Left lung (tissue), 10 donors: ENCODE measurements around the gene CDH3. TPM values are rescaled to one million over a fixed set of nuclear protein-coding genes. Genes with fewer than 3 reads are reported as not detected.

ENCODE experiments used
- ATAC-seq: fragments of 200-7000 bp; cut with Tn5 transposase; one replicate; pipeline ENCODE4 v1.9.1; 2020; ENCODE audit warnings: moderate library complexity
- DNase-seq, 4 donors: peaks; one replicate each; pipeline ENCODE4 v3.0.0-alpha.2; 2013 to 2020
- H3K27ac ChIP-seq, 2 donors: fragments of 200-600 bp; sonication (generic) in 1 of 2; one replicate each; pipeline versions ENCODE4 v1.5.0 to v1.8.0; 2020 to 2021
- H3K27me3 ChIP-seq, 2 donors: fragments of 200-600 bp; sonication (generic) in 1 of 2; one replicate each; pipeline versions ENCODE4 v1.5.0 to v1.8.0; 2020 to 2021
- H3K36me3 ChIP-seq, 2 donors: fragments of 200-600 bp; sonication (generic) in 1 of 2; one replicate each; pipeline versions ENCODE4 v1.5.0 to v1.8.0; 2020 to 2021
- H3K4me1 ChIP-seq, 2 donors: fragments of 200-600 bp; one replicate each; pipeline ENCODE4 v1.8.0; 2021
- H3K4me3 ChIP-seq, 2 donors: fragments of 200-600 bp; sonication (generic) in 1 of 2; one replicate each; pipeline versions ENCODE4 v1.5.0 to v1.8.0; 2020 to 2021; ENCODE audit warnings: mild to moderate bottlenecking in 1 of 2
- H3K9me3 ChIP-seq, 2 donors: fragments of 200-600 bp; sonication (generic) in 1 of 2; one replicate each; pipeline versions ENCODE4 v1.5.0 to v1.8.0; 2020 to 2021
- intact Hi-C, 2 donors: fragments of 100-400 bp; cut with DNase I; formaldehyde crosslinking; loops; one replicate each; pipeline versions ENCODE4 v1.11.2 to v1.14.2; 2022
- polyA plus RNA-seq, 6 donors: library from polyadenylated mRNA; unstranded; fragments of 120-200 nt; gene quantifications; one replicate each; pipeline ENCODE4 v1.2.1, GENCODE V29; 2013; ENCODE audit not compliant: insufficient read length in 6 of 6
- total RNA-seq, 2 donors: library from RNA; stranded (reverse); fragmentation: NEBNext Ultra II Directional; extraction: Animal tissue kit (Norgen Biotek cat#: 25700); gene quantifications; one replicate each; pipeline ENCODE4 v1.2.1, GENCODE V29; 2021
- TF ChIP-seq, protein P1 (sequence below), 2 donors: fragments of 200-600 bp; sonication (generic) in 1 of 2; IDR thresholded peaks; one replicate each; pipeline versions ENCODE4 v1.5.0 to v1.8.0; 2021; ENCODE audit warnings: antibody characterized with exemption in 2 of 2
- donor health status: DM: no; HTN: yes; CAD: no.
- donor health status: DM: no; HTN: no; CAD: no.

Gene CDH3
- total and polyA plus RNA-seq, 8 donors: 12.8 to 59.7 (median 47.6) TPM

DNA sequence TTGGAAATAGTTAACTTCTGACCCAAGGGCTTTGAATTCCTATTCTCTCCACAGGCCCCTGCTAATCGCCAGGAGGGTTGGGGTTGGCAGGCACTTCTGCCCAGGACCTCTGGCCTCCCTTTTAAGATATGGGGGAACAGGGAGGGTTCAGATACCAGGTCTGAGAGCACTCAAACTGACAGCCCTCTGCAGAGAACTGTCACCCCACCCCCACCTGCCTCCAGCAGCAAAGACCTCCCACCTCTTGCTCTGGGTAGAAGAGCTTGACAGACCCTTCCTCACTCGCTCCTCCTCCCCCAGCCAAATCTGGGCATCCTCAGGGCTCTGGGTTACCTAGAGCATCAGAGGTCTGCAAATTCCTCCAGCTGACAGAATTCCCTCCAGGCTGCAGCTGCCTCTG is 11.6 kb downstream of the CDH3 start:
- Histone ChIP-seq H3K27me3 (peaks cover 0 to 14% of the 10 kb centered on the region in 2 donors), H3K4me1 (peaks cover 0 to 7% of the 10 kb centered on the region in 2 donors), H3K9me3 (no peaks in the 10 kb centered on the region), H3K36me3 (no peaks in the 10 kb centered on the region), H3K27ac (no peak overlapping the region), H3K4me3 (no peak overlapping the region)
- ATAC-seq (no peak), DNase-seq (no peak)
- TF ChIP-seq, protein P1, sequence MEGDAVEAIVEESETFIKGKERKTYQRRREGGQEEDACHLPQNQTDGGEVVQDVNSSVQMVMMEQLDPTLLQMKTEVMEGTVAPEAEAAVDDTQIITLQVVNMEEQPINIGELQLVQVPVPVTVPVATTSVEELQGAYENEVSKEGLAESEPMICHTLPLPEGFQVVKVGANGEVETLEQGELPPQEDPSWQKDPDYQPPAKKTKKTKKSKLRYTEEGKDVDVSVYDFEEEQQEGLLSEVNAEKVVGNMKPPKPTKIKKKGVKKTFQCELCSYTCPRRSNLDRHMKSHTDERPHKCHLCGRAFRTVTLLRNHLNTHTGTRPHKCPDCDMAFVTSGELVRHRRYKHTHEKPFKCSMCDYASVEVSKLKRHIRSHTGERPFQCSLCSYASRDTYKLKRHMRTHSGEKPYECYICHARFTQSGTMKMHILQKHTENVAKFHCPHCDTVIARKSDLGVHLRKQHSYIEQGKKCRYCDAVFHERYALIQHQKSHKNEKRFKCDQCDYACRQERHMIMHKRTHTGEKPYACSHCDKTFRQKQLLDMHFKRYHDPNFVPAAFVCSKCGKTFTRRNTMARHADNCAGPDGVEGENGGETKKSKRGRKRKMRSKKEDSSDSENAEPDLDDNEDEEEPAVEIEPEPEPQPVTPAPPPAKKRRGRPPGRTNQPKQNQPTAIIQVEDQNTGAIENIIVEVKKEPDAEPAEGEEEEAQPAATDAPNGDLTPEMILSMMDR (IDR thresholded peaks at IDR 0.05): no peak
- intact Hi-C loops: no loop called here

DNA sequence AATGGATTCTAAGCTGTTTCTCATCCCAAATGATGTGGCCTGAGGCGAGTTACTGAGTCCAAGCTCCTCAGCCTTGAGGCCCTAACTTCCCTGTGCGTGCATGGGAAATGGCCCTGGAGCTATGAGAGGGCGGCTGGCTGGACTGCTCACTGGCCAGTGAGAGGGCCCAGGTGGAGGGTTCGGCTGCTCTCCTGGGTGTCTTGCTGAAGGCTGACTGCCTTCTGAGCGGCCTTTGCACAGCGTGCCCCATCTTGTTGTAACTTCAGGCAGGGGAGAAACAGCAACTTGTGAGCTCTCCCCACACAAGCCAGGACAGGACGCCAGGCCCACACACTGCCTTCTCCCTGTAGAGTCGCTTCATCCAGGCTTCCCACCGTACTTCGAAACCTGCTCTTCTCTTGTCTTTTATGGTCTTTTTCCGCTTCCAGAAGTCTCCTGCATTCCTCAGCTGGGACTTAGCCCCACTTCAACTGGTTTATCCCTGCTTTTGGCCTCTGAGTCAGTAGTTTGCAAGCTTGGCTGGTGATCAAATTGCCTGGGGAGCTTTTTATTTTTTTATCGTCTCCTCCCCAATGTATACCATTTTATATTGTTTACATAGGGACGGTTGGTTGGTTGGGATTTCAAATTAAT is 13.3 kb downstream of the CDH3 start:
- Histone ChIP-seq H3K4me1 (peaks cover 0 to 7% of the 10 kb centered on the region in 2 donors), H3K27me3 (peaks cover 0 to 22% of the 10 kb centered on the region in 2 donors), H3K4me3 (no peak overlapping the region), H3K9me3 (no peaks in the 10 kb centered on the region), H3K27ac (peak overlapping the region in 1 of 2 donors; percentile 73), H3K36me3 (no peaks in the 10 kb centered on the region)
- no peak for DNase-seq
- intact Hi-C loops: no loop called here
- TF ChIP-seq, protein P1 (IDR thresholded peaks at IDR 0.05): no peak
- peak; percentile 92 for ATAC-seq

DNA sequence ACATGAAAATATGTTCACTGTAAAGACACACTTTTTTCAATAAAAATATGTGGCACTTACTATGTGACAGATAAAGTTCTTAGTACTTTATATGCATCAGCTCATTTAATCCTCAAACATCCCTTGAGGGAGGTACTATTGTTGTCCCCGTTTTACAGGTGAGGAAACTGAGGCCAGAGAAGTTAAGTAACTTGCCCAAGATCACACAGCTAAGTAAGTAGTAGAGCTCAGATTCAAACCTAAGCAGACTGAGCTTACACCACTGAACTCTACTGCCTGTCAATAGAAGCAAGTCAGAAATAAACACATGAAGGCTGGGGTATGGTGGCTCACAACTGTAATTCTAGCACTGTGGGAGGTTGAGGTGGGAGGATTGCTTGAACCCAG is 13.9 kb downstream of the CDH3 start:
- TF ChIP-seq, protein P1 (IDR thresholded peaks at IDR 0.05): no peak

DNA sequence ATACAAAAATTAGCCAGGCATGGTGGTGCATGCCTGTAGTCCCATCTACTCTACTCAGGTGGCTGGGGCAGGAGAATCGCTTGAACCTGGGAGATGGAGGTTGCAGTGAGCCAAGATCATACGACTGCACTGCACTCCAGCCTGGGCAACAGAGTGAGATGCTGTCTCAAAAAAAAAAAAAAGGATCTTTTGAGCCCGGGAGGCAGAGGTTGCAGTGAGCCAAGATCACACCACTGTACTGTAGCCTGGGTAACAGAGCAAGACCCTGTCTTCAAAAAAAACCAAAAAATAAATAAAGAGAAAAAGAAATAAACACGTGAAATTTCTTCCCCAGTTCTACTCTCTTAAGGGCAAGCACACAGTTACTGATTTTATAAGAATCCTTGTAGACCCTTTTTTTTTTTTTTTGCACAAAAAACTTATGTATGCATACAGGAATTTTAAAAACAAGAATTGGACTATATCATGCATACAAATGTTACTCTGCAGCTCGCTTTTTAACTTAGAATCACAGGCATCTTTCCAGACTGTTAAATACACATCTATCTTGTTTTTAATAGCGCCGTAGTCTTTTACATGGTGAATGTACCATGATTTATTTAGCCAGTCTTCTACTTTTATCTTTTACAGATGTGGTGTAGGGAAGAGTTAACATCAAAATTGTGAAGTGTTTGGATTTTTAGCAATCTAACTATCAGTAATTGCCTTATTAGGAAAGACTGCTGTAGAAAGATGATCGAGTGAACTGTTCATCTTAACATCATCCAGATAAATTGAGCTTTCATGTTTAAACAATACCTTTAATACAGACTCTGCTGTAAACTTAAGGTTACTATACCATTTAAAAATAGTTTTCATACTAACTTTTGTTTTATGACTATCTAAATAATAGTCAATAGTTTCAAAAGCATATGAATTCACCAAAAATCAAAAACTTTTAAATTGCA is 14.6 kb downstream of the CDH3 start:
- no peaks in the 10 kb centered on the region for H3K9me3 ChIP-seq
- H3K4me3 ChIP-seq: no peak overlapping the region
- no peak for ATAC-seq
- TF ChIP-seq, protein P1 (IDR thresholded peaks at IDR 0.05): no peak
- intact Hi-C loops: no loop called here
- peaks cover 0 to 22% of the 10 kb centered on the region in 2 donors for H3K27me3 ChIP-seq
- DNase-seq: no peak
- H3K4me1 ChIP-seq: peaks cover 0 to 7% of the 10 kb centered on the region in 2 donors
- no peaks in the 10 kb centered on the region for H3K36me3 ChIP-seq
- no peak overlapping the region for H3K27ac ChIP-seq

More for the DNA sequence above, 13.9 kb downstream of the CDH3 start:
- DNase-seq: no peak
- peaks cover 0 to 22% of the 10 kb centered on the region in 2 donors for H3K27me3 ChIP-seq
- no peak overlapping the region for H3K4me3 ChIP-seq
- no peak overlapping the region for H3K27ac ChIP-seq
- H3K9me3 ChIP-seq: no peaks in the 10 kb centered on the region
- H3K36me3 ChIP-seq: no peaks in the 10 kb centered on the region
- intact Hi-C loops: no loop called here
- H3K4me1 ChIP-seq: peaks cover 0 to 7% of the 10 kb centered on the region in 2 donors
- ATAC-seq: peak; percentile 11

DNA sequence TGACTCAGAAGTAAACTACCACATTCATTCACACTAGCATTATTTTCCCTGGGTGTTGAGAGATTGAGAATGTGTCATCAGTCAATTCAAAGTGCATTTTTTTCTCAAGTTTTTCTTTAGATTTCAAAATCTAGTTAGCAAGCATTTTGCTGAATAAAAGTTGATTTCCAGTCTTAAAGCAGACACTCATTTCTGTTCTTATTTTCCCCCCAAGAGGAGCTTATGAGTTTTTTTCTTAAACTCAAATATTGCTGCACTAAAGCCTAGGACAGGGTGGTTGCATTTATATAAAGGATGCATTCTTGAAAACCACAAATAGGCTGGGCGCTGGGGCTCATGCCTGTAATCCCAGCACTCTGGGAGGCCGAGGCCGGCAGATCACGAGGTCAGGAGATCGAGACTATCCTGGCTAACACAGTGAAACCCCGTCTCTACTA is 15.3 kb downstream of the CDH3 start:
- H3K27ac ChIP-seq: no peak overlapping the region

More for the DNA sequence above, 15.3 kb downstream of the CDH3 start:
- DNase-seq: no peak
- Histone ChIP-seq H3K27me3 (peaks cover 0 to 22% of the 10 kb centered on the region in 2 donors), H3K9me3 (no peaks in the 10 kb centered on the region), H3K36me3 (no peaks in the 10 kb centered on the region), H3K4me3 (no peak overlapping the region), H3K4me1 (peaks cover 0 to 7% of the 10 kb centered on the region in 2 donors)
- no peak for ATAC-seq
- TF ChIP-seq, protein P1 (IDR thresholded peaks at IDR 0.05): no peak
- intact Hi-C loops: no loop called here
